ENCODE data around the gene SLC22A5.

Gene SLC22A5
- 9.2 to 19.5 reads per million in 2 experiments for total RNA-seq

GRCh38 chr5:132369474-132370180, at the start of gene SLC22A5:
Gene SLC22A5 (plus strand): TSS chr5:132369710. CDS start chr5:132369973, 263 bp downstream.
- DNase-seq (ENCODE audit: low read depth), result peak; percentile 54

GRCh38 chr5:132319975-132320374, 49.5 kb upstream of the SLC22A5 start:
- DNase-seq (ENCODE audit: low read depth), result no peak

DNA sequence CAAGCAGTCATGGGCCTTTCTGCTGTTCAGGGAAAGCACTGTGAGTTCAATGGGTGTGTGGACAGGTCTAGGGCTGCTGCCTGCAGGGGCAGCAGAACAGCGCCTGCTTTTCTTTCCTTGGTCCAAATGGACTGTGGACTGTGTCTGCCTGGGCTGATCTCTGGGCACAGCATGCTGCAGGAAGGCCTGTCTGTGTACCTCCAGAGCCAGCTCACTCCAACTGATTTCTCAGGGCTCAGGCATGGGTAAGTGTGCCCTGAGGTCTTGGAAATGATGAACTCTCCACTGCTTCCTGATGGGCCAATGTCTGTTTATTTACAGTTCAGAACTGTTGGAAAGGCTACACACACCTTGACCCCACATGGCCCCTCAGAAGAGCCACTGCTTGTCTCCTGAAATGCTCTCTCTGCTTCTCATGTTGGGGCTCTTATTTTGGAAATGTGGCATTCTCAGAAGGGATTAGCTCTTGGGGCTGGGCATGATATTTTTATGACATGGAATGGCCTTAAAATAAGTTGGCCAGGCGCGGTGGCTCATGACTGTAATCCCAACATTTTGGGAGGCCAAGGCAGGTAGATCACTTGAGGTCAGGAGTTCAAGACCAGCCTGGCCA, 48.3 kb upstream of the SLC22A5 start:
- DNase-seq (ENCODE audit: low read depth), result no peak

DNA sequence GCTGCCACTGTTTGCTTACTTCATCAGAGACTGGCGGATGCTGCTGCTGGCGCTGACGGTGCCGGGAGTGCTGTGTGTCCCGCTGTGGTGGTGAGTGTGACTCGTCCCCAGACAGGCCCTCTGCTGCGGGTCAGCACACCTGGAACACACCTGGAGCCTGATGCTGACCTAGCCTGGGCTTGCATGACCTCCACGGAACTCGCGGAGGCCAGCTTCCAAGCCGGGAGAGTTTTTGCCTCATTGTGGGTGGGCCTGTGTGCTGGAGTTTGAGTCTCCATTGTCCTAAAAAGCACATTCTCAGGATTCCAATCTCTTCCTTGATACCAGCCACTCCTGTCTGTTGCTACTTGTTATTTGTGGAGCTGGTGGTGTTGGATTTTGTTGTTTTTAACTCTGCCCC, 47.2 kb upstream of the SLC22A5 start:
- no peak for DNase-seq (ENCODE audit: low read depth)

- DNase-seq (ENCODE audit: low read depth), result no peak
Observed at GRCh38 chr5:132323202-132323601, 46.3 kb upstream of the SLC22A5 start.

DNA sequence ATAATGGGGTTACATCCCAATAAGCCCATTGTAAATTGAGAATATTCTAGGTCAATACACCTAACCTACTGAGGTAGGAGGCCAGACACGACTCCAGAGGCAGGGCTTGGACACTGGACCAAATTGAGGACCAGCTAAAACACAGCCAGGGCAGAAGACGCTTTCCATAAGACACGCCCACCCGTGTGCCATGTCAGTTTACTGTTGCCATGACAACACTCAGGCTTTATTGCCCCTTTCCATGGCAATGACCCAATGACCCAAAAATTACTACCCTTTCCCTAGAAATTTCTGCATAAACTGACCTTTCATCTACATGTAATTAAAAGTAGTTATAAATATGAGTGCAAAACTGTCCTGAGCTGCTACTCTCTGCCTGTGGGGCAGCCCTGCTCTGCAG, 43.8 kb upstream of the SLC22A5 start:
- no peak for DNase-seq (ENCODE audit: low read depth)

- no peak for DNase-seq (ENCODE audit: low read depth)
Observed at GRCh38 chr5:132327252-132327955, 42.1 kb upstream of the SLC22A5 start.

GRCh38 chr5:132334812-132335211, 34.7 kb upstream of the SLC22A5 start:
- no peak for DNase-seq (ENCODE audit: low read depth)

DNA sequence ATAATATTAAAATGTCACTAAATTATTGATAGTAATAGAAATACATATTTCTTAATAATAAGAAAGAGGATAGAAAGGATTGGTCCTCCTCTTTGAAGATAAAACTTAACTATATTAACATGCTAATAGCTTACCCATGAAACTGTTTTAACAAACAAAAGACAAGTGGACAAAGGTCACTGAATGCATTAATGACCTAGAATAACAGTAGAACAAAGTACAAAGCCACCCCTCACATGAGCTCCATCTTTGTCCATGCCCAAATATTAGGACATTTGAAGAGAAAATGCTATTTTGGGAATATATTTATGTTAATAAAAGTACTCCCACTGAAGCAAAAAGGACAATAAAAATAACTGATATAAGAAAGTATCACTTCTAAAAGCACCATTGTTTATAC, 34.1 kb upstream of the SLC22A5 start:
- no peak for DNase-seq (ENCODE audit: low read depth)

- DNase-seq (ENCODE audit: low read depth), result no peak
Observed at GRCh38 chr5:132339502-132339901, 30.0 kb upstream of the SLC22A5 start.

- DNase-seq (ENCODE audit: low read depth), result no peak
Observed at GRCh38 chr5:132342291-132343180, 27.0 kb upstream of the SLC22A5 start.

GRCh38 chr5:132344775-132345514, 24.6 kb upstream of the SLC22A5 start:
- no peak for DNase-seq (ENCODE audit: low read depth)

DNA sequence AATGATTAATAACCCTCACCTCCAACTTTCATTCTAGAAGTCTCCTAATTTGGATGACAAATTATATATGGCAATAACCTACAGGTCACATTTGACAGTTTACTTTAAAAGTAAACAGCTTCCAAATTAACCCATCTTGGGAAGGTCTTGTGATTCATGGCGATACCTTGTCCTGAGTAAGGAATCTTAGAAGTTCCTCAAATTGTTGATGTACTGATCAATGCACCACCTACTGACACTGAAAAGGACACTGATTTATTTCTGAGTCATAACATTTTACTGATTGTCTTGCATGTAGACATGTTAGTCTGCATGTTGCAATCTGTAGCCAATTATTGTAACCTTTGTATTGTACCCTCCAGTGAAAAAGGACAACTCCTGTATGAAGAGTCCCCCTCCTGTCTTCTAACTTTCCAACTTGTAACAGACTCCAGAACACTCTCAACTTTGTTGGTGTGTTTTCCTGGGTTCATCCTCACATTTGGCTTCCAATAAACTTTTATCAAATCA, 16.0 kb upstream of the SLC22A5 start:
- no peak for DNase-seq (ENCODE audit: low read depth)

DNA sequence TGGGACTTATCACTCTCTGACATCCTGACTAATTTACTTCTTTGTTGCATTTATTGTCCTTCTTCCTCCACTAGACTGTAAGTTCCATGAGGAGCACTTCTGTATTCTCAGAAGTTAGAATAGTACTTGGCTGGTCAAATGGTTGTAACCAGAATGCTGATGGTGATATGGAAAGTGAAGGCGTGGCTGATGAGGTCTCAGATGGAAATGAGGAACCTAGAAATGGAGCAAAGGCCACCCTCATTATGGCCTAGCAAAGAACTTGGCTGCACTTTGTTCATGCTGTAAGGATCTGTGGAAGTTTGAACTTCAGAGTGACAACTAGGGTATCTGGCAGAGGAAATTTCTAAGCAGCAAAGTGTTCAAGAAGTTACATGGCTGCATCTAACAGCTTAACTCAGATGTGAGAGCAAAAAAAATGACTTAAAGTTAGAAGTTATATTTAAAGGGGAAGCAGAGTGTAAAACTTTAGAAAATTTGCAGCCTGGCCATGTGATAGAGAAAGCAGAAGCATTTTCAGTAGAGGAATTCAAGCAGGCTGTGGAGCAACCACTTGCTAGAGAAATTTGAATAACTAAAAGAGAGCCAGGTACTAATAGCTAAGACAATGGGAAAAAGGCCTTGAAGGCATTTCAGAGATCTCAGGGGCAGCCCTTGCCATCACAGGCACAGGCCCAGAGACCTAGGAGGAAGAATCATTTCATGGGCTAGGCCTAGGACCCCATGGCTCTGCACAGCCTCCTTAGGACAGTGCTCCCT, 14.9 kb upstream of the SLC22A5 start:
- no peak for DNase-seq (ENCODE audit: low read depth)

- DNase-seq (ENCODE audit: low read depth), result no peak
Observed at GRCh38 chr5:132355140-132355765, 14.3 kb upstream of the SLC22A5 start.

GRCh38 chr5:132358775-132359174, 10.7 kb upstream of the SLC22A5 start:
- DNase-seq (ENCODE audit: low read depth), result no peak

DNA sequence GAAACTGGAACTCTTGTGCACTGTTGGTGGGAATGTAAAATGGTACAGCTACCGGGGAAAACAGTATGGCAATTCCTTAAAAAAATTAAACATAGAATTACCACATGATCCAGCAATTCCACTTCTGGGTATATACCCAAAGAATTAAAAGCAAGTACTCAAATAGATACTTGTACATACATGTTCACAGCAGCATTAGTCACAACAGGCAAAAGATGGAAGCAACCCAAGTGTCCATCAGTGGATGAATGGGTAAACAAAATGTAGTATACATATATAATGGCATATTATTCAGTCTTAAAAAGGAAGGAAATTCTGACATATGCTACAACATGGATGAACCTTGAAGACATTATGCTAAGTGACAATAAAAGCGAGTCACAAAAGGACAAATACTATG, 7.4 kb upstream of the SLC22A5 start:
- no peak for DNase-seq (ENCODE audit: low read depth)

GRCh38 chr5:132363431-132364112, 5.9 kb upstream of the SLC22A5 start:
- DNase-seq (ENCODE audit: low read depth), result no peak

GRCh38 chr5:132364319-132364718, 5.2 kb upstream of the SLC22A5 start:
- DNase-seq (ENCODE audit: low read depth), result no peak

Data from T follicular helper cell (primary cell).